ENCODE results near the gene HSD11B1. TPM values are rescaled to one million over a fixed set of nuclear protein-coding genes. Genes with fewer than 3 reads are reported as not detected.
A peak's percentile ranks its signal among the peaks of the same experiment; 100 is the strongest.

HSD11B1 gene
- total and polyA plus RNA-seq, 2 donors from 2014 or later = 1.8 to 5.5 TPM

DNA sequence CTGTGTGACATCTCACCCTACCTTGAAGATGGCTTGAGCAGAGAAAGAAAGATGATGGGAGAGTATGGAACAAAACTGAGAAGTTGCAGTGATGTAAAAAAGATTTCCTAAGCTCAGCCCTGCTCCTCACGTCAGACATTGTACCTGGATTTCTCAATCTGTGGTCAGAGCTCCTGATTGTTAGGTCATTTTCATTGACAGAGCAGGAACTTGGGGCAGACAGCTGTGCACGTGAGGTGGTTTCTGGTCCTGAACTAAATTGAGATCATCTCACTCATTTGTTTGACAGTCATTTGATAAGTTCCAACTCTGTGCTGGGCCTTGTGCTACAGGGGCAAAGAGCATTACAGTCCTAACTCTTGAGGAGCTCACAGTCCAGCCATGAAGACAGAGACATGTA lies 61.4 kb downstream of the HSD11B1 start:
- TF ChIP-seq, protein P1, sequence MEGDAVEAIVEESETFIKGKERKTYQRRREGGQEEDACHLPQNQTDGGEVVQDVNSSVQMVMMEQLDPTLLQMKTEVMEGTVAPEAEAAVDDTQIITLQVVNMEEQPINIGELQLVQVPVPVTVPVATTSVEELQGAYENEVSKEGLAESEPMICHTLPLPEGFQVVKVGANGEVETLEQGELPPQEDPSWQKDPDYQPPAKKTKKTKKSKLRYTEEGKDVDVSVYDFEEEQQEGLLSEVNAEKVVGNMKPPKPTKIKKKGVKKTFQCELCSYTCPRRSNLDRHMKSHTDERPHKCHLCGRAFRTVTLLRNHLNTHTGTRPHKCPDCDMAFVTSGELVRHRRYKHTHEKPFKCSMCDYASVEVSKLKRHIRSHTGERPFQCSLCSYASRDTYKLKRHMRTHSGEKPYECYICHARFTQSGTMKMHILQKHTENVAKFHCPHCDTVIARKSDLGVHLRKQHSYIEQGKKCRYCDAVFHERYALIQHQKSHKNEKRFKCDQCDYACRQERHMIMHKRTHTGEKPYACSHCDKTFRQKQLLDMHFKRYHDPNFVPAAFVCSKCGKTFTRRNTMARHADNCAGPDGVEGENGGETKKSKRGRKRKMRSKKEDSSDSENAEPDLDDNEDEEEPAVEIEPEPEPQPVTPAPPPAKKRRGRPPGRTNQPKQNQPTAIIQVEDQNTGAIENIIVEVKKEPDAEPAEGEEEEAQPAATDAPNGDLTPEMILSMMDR (IDR thresholded peaks at IDR 0.05; ENCODE audit: borderline replicate concordance, extremely low read depth, insufficient read depth) = no peak
- no peak overlapping the region for H3K27ac ChIP-seq (ENCODE audit: low read depth in 2 of 2, low read length in 2 of 2)
- H3K9ac ChIP-seq (ENCODE audit: low read length in 3 of 3) = no peak overlapping the region
- FAIRE-seq = no peak
- no peak for DNase-seq
- no peaks in the 10 kb centered on the region for H3K27me3 ChIP-seq (ENCODE audit: control insufficient read depth, insufficient read depth, low read length)
- no peaks in the 10 kb centered on the region for H3K36me3 ChIP-seq (ENCODE audit: control insufficient read depth in 2 of 3, insufficient read depth in 3 of 3, low read length in 3 of 3)
- intact Hi-C loops (cut with DNase I) = no loop called here
- no peak overlapping the region for H3K4me3 ChIP-seq (ENCODE audit: low read length in 3 of 3)
- peaks cover 0 to 10% (median 5%) of the 10 kb centered on the region in 3 donors for H3K4me1 ChIP-seq (ENCODE audit: control insufficient read depth in 2 of 3, insufficient read depth in 2 of 3, low read depth in 1 of 3, low read length in 3 of 3)
- no peaks in the 10 kb centered on the region for H3K9me3 ChIP-seq (ENCODE audit: control insufficient read depth in 2 of 3, insufficient read depth in 1 of 3, low read length in 3 of 3)

DNA sequence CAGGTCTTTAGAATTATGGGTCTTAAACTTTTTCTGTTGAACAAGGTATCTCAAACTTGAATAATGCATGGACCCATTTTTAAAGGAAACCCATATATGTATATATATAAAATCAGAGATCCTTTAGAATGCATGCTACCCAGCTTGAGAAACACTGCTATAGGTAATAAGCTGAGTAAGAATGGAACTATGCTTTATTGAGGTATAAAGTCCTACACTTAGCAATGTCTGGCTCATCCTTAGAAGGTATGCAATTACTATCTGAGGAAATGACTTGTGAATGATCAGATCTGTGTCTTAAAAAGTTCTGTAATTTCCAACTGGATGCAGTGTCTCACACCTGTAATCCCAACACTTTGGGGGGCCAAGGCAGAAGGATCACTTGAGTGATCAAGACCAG lies 62.5 kb downstream of the HSD11B1 start:
- Histone ChIP-seq H3K9ac (ENCODE audit: low read length in 3 of 3) (no peak overlapping the region), H3K4me1 (ENCODE audit: control insufficient read depth in 2 of 3, insufficient read depth in 2 of 3, low read depth in 1 of 3, low read length in 3 of 3) (peaks cover 3 to 14% (median 5%) of the 10 kb centered on the region in 3 donors), H3K27ac (ENCODE audit: low read depth in 2 of 2, low read length in 2 of 2) (no peak overlapping the region), H3K9me3 (ENCODE audit: control insufficient read depth in 2 of 3, insufficient read depth in 1 of 3, low read length in 3 of 3) (no peaks in the 10 kb centered on the region), H3K27me3 (ENCODE audit: control insufficient read depth, insufficient read depth, low read length) (no peaks in the 10 kb centered on the region), H3K4me3 (ENCODE audit: low read length in 3 of 3) (no peak overlapping the region), H3K36me3 (ENCODE audit: control insufficient read depth in 2 of 3, insufficient read depth in 3 of 3, low read length in 3 of 3) (no peaks in the 10 kb centered on the region)
- intact Hi-C loops (cut with DNase I) = no loop called here
- FAIRE-seq = no peak
- TF ChIP-seq, protein P1 (IDR thresholded peaks at IDR 0.05; ENCODE audit: borderline replicate concordance, extremely low read depth, insufficient read depth) = no peak
- no peak for DNase-seq

DNA sequence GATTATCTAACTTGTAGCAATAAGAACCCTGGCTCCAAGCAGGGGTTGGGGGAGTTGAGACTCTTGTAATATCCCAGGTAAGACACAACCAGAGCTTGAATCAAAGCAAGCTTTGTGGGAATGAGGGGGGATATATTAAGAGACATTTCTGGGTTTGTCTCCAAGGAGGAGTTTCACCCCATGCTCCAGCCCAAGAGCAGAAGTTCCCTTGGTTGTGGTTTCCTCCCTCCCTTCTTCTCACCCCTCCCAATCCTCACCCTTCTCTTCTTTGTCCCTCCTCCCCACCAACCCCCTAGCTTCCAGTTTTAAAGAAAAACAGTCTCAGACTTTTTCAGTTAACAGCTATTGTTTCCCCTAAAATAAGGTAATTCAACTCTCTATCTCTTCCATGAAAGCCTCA lies 63.1 kb downstream of the HSD11B1 start:
- intact Hi-C loops (cut with DNase I) = no loop called here
- TF ChIP-seq, protein P1 (IDR thresholded peaks at IDR 0.05; ENCODE audit: borderline replicate concordance, extremely low read depth, insufficient read depth) = no peak
- FAIRE-seq (no peak), DNase-seq (no peak)
- no peaks in the 10 kb centered on the region for H3K36me3 ChIP-seq (ENCODE audit: control insufficient read depth in 2 of 3, insufficient read depth in 3 of 3, low read length in 3 of 3)
- no peak overlapping the region for H3K4me3 ChIP-seq (ENCODE audit: low read length in 3 of 3)
- H3K4me1 ChIP-seq (ENCODE audit: control insufficient read depth in 2 of 3, insufficient read depth in 2 of 3, low read depth in 1 of 3, low read length in 3 of 3) = peaks cover 3 to 14% (median 5%) of the 10 kb centered on the region in 3 donors
- no peak overlapping the region for H3K27ac ChIP-seq (ENCODE audit: low read depth in 2 of 2, low read length in 2 of 2)
- H3K9ac ChIP-seq (ENCODE audit: low read length in 3 of 3) = no peak overlapping the region
- no peaks in the 10 kb centered on the region for H3K27me3 ChIP-seq (ENCODE audit: control insufficient read depth, insufficient read depth, low read length)
- H3K9me3 ChIP-seq (ENCODE audit: control insufficient read depth in 2 of 3, insufficient read depth in 1 of 3, low read length in 3 of 3) = no peaks in the 10 kb centered on the region

DNA sequence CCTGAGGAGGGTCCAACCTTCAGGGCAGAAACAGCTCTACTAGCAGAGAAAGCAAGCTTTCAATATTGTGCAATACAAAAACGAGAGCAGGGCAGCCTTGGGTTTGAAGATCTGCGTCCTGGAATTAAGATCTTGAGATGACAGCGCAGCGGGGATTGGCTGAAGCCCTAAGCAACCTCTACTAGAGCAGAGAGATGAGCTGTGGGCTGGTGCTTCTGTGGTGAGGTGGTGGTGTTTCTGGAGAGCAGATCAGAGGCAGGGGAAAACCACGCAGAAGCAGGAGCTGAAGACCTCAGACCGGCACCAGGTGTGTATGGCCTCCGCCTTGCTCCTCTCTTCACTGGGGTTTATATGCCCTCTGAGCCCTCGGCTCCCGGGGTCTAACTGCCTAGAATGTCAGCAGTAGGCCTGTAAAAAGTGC lies 63.7 kb downstream of the HSD11B1 start:
- H3K4me1 ChIP-seq (ENCODE audit: control insufficient read depth in 2 of 3, insufficient read depth in 2 of 3, low read depth in 1 of 3, low read length in 3 of 3) = peaks cover 3 to 14% (median 5%) of the 10 kb centered on the region in 3 donors
- no peak overlapping the region for H3K27ac ChIP-seq (ENCODE audit: low read depth in 2 of 2, low read length in 2 of 2)
- intact Hi-C loops (cut with DNase I) = no loop called here
- TF ChIP-seq, protein P1 (IDR thresholded peaks at IDR 0.05; ENCODE audit: borderline replicate concordance, extremely low read depth, insufficient read depth) = no peak
- no peak overlapping the region for H3K9ac ChIP-seq (ENCODE audit: low read length in 3 of 3)
- H3K27me3 ChIP-seq (ENCODE audit: control insufficient read depth, insufficient read depth, low read length) = no peaks in the 10 kb centered on the region
- no peaks in the 10 kb centered on the region for H3K9me3 ChIP-seq (ENCODE audit: control insufficient read depth in 2 of 3, insufficient read depth in 1 of 3, low read length in 3 of 3)
- H3K4me3 ChIP-seq (ENCODE audit: low read length in 3 of 3) = peak overlapping the region in 1 of 3 donors; percentile 21
- H3K36me3 ChIP-seq (ENCODE audit: control insufficient read depth in 2 of 3, insufficient read depth in 3 of 3, low read length in 3 of 3) = no peaks in the 10 kb centered on the region
- DNase-seq (peak in 1 of 5 donors; percentile 72), FAIRE-seq (no peak)
